HG03039 (cell line): Measurements from ENCODE around the gene CAMSAP1.
"Not testable (repeated sequence)": the region's sequence is repeated elsewhere in the genome, so short reads cannot be mapped to it uniquely, and the experiment has no call there.

Source experiments
- ATAC-seq: cut with Tn5 transposase; IDR thresholded peaks from one replicate; pipeline ENCODE4 v1.9.1; 2021; ENCODE audit warnings: mild to moderate bottlenecking, moderate library complexity; ENCODE audit not compliant: unreplicated experiment

The CAMSAP1 gene

GRCh38 chr9:135907431-135908092 is at the start of gene CAMSAP1:
TSS of gene CAMSAP1 (minus strand) at chr9:135907546. CDS start at chr9:135907159, 387 bp downstream.
- peak; percentile 64 for ATAC-seq

GRCh38 chr9:135956802-135957174 is 49.4 kb upstream of the CAMSAP1 start:
- ATAC-seq: no peak

DNA sequence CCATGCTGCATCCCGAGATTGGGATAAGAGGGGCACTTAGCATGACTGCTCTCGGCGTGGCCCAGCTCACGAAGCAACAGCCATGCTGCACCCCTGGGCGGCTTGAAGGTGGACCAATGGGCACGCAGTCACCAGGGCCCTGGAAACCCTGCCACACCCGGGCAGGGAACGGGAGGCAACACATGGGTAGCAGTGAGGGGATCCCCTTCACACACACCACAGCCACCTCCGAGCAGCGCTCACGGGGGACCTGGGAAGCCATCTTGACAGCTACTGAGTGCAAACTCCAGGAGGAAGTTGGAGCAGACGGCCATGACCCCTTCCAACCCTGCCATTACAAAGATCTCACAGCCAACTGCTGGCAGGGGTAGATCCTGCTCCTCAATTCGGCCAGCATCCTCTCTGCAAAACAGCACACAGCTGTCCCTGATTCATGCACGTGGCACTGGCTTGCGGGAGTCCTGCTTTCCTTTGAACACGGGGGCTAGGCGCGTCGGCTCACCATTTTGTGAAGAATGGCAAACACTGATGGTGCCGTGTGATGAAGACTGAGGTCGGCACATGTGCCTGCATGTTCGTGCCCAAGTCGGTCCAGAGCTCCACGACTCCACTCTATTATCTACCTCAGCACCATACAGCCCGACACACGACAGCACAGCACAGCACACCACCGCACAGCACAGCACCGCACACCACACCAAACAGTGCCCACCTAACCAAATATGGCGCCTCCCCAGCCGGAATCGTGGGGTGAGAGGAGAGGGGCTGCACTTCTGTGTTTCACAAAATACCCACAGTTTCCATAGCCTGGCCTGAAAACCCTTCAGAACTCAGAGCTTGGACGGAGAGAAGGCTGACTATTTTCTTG is 48.8 kb upstream of the CAMSAP1 start:
- ATAC-seq: no peak

GRCh38 chr9:135952664-135953206 is 45.4 kb upstream of the CAMSAP1 start:
- no peak for ATAC-seq

DNA sequence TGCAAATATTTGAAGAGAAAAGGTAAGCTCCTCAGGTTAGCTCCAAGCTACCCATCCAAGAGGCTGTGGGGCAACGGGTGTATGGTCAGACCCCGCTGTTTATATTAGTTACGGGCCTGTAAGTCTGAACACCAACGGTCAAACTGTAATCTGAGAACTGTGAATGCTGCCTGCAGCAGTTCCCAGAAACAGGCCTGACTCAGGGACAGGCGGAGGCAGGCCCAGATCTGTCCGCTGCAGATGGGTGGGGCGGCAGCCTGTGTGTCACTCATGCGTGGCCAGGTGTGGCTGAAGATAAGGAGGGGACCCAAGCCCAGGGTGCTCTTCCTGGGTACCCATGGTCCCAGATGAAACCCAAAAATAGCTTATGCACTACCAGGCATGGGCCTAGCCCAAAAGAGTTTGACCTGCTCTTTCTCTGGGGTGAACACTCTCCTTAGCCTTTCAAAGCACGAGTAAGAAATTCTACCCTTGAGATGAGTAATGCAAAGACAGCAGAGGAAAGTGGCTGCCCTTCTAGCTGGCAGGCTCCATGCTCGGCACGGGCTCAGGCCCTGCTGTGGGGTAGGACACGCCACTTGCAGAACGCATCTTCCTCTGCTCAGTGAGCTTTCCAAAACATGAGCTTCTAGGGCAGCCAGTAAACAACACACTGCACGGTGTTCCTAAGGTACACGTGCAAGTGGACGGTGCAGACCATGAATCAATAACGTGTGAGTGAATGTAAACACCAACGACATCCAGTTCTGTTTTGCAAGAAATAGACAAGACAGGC is 44.7 kb upstream of the CAMSAP1 start:
- no peak for ATAC-seq

- ATAC-seq: not testable (repeated sequence)
These were observed 44.0 kb upstream of the CAMSAP1 start for GRCh38 chr9:135951310-135951709.

- ATAC-seq: not testable (repeated sequence)
These were observed 43.5 kb upstream of the CAMSAP1 start for GRCh38 chr9:135950841-135951240.

- ATAC-seq: no peak
These were observed 42.9 kb upstream of the CAMSAP1 start for GRCh38 chr9:135950135-135950682.

GRCh38 chr9:135949501-135950134 is 42.3 kb upstream of the CAMSAP1 start:
- ATAC-seq: no peak

DNA sequence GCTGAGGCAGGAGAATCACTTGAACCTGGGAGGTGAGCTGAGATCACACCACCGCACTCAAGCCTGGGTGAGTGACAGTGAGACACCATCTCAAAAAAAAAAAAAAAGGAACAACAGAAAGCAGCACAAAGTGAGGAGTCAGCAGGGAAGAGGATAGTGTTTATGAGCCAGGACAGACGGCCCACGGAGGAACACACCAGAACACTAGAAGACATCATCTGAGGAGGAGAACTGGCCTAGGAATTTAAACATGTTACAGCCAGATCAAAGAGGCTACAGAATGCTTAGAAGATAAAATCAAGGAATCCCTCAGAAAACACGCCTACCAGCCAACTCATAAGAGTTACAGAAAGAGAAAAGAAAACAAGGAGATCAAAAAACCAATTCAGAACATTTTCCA is 41.6 kb upstream of the CAMSAP1 start:
- no peak for ATAC-seq

- ATAC-seq: no peak
These were observed 41.1 kb upstream of the CAMSAP1 start for GRCh38 chr9:135948446-135948845.

GRCh38 chr9:135947582-135947981 is 40.2 kb upstream of the CAMSAP1 start:
- ATAC-seq: no peak

- ATAC-seq: not testable (repeated sequence)
These were observed 39.8 kb upstream of the CAMSAP1 start for GRCh38 chr9:135947105-135947504.

DNA sequence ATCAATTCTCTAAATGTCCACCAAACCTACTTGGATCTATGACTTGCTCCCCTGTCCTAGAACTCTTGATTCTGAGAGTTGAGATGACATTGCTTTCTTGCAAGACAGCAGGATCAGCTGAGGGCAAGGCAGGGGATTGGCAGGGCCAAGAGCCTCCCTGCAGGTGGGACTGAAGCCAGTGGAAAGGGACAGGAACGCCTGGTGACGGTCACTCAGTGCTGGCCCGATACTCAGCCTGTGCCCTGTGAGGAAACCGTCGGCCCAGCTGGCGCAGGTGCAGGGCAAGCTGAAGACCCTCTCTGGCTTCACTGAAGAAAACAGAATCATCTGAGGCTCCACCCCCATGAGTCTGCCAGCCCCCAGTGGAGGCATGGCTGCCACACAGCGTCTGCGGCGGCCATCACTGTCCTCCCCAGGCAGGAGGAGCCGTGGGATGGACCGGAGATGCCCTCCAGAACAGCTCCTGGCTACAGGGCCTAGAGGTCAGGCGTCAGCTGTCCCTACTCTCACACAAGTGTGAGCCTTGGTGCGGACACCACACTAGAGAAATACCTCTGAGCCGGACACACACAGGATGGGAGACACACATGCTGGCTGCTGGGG is 39.1 kb upstream of the CAMSAP1 start:
- ATAC-seq: no peak

GRCh38 chr9:135945969-135946368 is 38.6 kb upstream of the CAMSAP1 start:
- no peak for ATAC-seq

GRCh38 chr9:135944444-135945252 is 37.3 kb upstream of the CAMSAP1 start:
- no peak for ATAC-seq

DNA sequence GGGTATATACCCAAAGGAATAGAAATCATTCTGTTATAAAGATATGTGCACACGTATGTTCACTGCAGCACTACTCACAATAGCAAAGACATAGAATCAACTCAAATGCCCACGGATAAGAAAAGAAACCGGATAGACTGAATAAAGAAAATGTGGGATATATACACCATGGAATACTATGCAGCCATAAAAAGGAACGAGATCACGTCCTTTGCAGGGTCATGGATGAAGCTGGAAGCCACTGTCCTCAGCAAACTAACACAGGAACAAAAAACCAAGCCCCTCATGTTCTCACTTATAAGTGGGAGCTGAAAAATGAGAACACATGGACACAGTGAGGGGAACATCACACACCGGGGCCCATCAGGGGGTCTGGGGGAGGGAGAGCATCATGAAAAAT is 36.3 kb upstream of the CAMSAP1 start:
- ATAC-seq: not testable (repeated sequence)

DNA sequence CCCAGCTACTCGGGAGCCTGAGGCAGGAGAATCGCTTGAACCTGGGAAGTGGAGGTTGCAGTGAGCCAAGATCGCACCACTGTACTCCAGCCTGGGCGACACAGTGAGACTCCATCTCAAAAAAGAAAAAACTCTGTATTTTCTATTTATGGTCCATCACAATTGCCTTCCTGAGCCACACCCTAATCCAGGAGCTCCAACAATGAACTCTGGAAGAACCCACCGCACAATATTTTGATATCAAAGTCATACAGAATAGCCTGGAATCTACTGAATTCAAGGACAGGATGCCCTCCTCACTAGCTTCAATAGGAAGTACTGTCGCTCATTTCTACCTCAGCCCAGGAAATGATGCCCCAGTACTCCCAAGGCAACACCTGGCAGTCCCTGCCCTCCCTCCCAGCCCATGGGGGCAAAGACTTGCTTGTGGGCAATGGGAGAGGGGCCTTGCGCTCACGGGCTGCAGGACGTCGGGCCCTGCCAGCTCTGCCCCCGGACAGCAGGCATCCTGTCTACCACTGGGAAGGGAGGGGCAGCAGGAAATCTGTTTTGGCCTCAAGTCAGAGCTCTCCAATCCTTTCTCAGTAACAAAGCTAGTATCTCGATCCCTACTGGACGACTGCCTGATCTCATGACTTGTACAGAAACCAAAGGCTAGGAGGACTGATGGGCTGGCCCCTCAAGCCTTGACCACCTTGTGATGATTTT is 34.1 kb upstream of the CAMSAP1 start:
- ATAC-seq: no peak
